PC-3 (cell line): ENCODE results near the gene GFM1. TPM values are rescaled to one million over a fixed set of nuclear protein-coding genes. Genes with fewer than 3 reads are reported as not detected.
A peak's percentile ranks its signal among the peaks of the same experiment; 100 is the strongest.

Experiments
- ATAC-seq: fragments of 200-7000 bp; cut with Tn5 transposase; 2 replicates; pipeline ENCODE4 v1.9.1; 2020; ENCODE audit warnings: mild to moderate bottlenecking, moderate library complexity
- BruUV-seq: library from RNA; stranded (reverse); fragments of 400-500 nt; replicated peaks from 2 replicates; lab custom pipeline; 2021; lab: Mats Ljungman, UMichigan
- CTCF ChIA-PET: fragments of 300-600 bp; sonication (Branson Sonifier 250); formaldehyde crosslinking; loops from one replicate; lab custom pipeline; 2022; ENCODE audit warnings: antibody characterized with exemption; lab: Charles Lee
- POLR2A ChIA-PET: fragments of 300-600 bp; sonication (Branson Sonifier 250); formaldehyde crosslinking; loops from one replicate; lab custom pipeline; 2022; ENCODE audit warnings: antibody characterized with exemption; ENCODE audit not compliant: unreplicated experiment; lab: Charles Lee
- DNase-seq: peaks from one replicate; pipeline ENCODE4 v3.0.0-alpha.2; 2015
- H2AFZ ChIP-seq: fragments of 300-600 bp; sonication (generic); 2 replicates; pipeline ENCODE4 v1.6.0; 2016; ENCODE audit warnings: antibody characterized with exemption, low read length
- H3F3A ChIP-seq: fragments of 300-600 bp; sonication (generic); one replicate; pipeline ENCODE4 v1.6.0; 2017; ENCODE audit warnings: antibody characterized with exemption, low read length, control low read depth, mild to moderate bottlenecking; ENCODE audit not compliant: unreplicated experiment
- H3K27ac ChIP-seq: fragments of 300-600 bp; sonication (generic); 2 replicates; pipeline ENCODE4 v1.5.1; 2016; ENCODE audit warnings: mild to moderate bottlenecking, low read length
- H3K27me3 ChIP-seq: fragments of 300-600 bp; sonication (generic); 2 replicates; pipeline ENCODE4 v1.6.1; 2016; ENCODE audit warnings: low read length, mixed read lengths
- H3K36me3 ChIP-seq: fragments of 300-600 bp; sonication (generic); 2 replicates; pipeline ENCODE4 v1.6.1; 2016; ENCODE audit warnings: low read depth, mixed run types, low read length, mixed read lengths
- H3K4me1 ChIP-seq: fragments of 300-600 bp; sonication (generic); 2 replicates; pipeline ENCODE4 v1.5.1; 2016; ENCODE audit warnings: low read length; ENCODE audit not compliant: insufficient read depth
- H3K4me2 ChIP-seq: fragments of 300-600 bp; sonication (generic); 2 replicates; pipeline ENCODE4 v1.6.0; 2016; ENCODE audit warnings: low read length
- H3K4me3 ChIP-seq: fragments of 300-600 bp; sonication (generic); 2 replicates; pipeline ENCODE4 v1.5.1; 2016; ENCODE audit warnings: mild to moderate bottlenecking, low read length, mixed read lengths
- H3K79me2 ChIP-seq: fragments of 300-600 bp; sonication (generic); 2 replicates; pipeline ENCODE4 v1.6.1; 2017; ENCODE audit warnings: low read length, mixed read lengths
- H3K9ac ChIP-seq: fragments of 300-600 bp; sonication (generic); 2 replicates; pipeline ENCODE4 v1.6.0; 2016; ENCODE audit warnings: mild to moderate bottlenecking, low read length
- H3K9me2 ChIP-seq: fragments of 300-600 bp; sonication (generic); replicated peaks from 2 replicates; pipeline ENCODE4 v1.6.1; 2016; ENCODE audit warnings: mixed run types, low read length, mixed read lengths
- H3K9me3 ChIP-seq: fragments of 300-600 bp; sonication (generic); 2 replicates; pipeline ENCODE4 v1.6.1; 2016; ENCODE audit warnings: low read length, mixed read lengths
- H4K20me1 ChIP-seq: fragments of 300-600 bp; sonication (generic); 2 replicates; pipeline ENCODE4 v1.6.1; 2016; ENCODE audit warnings: low read length, mixed read lengths
- CTCF ChIP-seq: fragments of 300-600 bp; sonication (generic); conservative IDR thresholded peaks from 2 replicates; pipeline ENCODE4 v1.5.1; 2017; ENCODE audit warnings: antibody characterized with exemption, low read depth, mild to moderate bottlenecking, low read length
- EZH2 ChIP-seq: fragments of 300-600 bp; sonication (generic); IDR thresholded peaks from one replicate; pipeline ENCODE4 v1.6.1; 2017; ENCODE audit warnings: antibody characterized with exemption, mild to moderate bottlenecking, low read length; ENCODE audit not compliant: unreplicated experiment
- EZH2phosphoT487 ChIP-seq: fragments of 300-600 bp; sonication (generic); IDR thresholded peaks from 2 replicates; pipeline ENCODE4 v1.6.1; 2018; ENCODE audit warnings: mild to moderate bottlenecking, antibody characterized with exemption, low read length, borderline replicate concordance
- intact Hi-C: fragments of 100-400 bp; cut with micrococcal nuclease; formaldehyde crosslinking; loops from 2 replicates; pipeline ENCODE4 v1.9.0; 2023
- total RNA-seq: library from RNA; depleted of rRNA; stranded (reverse); fragments of >200 nt; gene quantifications from 2 replicates; pipeline ENCODE4 v1.2.3, GENCODE V29; 2014

GFM1 gene
- total RNA-seq, 1 experiment from 2014 or later: 37.5 TPM

- Histone ChIP-seq H3K4me1 (0 out of 2 replicates have a peak, but pooled peaks cover 2% of the 10 kb centered on the region), H3K9me2 (no peaks in the 10 kb centered on the region), H3K27ac (no peak overlapping the region), H4K20me1 (no peaks in the 10 kb centered on the region), H3K27me3 (no peaks in the 10 kb centered on the region), H3K9me3 (no peaks in the 10 kb centered on the region), H3K36me3 (peaks cover 53% of the 10 kb centered on the region), H3F3A (peaks cover 6% of the 10 kb centered on the region), H3K4me3 (no peak overlapping the region), H3K79me2 (no peaks in the 10 kb centered on the region; the same call in 1 of the 2 replicates), H3K9ac (no peak overlapping the region), H2AFZ (no peak overlapping the region), H3K4me2 (no peak overlapping the region)
- BruUV-seq: no TSS peak
- TF ChIP-seq EZH2 (no peak), CTCF (no peak), EZH2phosphoT487 (no peak)
- CTCF ChIA-PET: interaction anchor here (2.0 kb wide), 1 partner anchor 67 kb away, joined by 13 read pairs; no protein-coding TSS in a partner anchor
- DNase-seq (no peak), ATAC-seq (no peak)
- intact Hi-C loops: no loop called here
- POLR2A ChIA-PET: no interaction called here
Observed at GRCh38 chr3:158660711-158661110, 16.4 kb downstream of the GFM1 start.

- DNase-seq (no peak), ATAC-seq (no peak)
- H3K9ac ChIP-seq: no peak overlapping the region
- peaks cover 12% of the 10 kb centered on the region for H3K79me2 ChIP-seq
- TF ChIP-seq EZH2phosphoT487: no peak
- TF ChIP-seq CTCF: no peak
- no peak for TF ChIP-seq EZH2
- CTCF ChIA-PET: no interaction called here
- H3K9me3 ChIP-seq: no peaks in the 10 kb centered on the region
- H3K4me2 ChIP-seq: no peak overlapping the region
- BruUV-seq: no TSS peak
- no peak overlapping the region for H2AFZ ChIP-seq
- H3F3A ChIP-seq: peaks cover 6% of the 10 kb centered on the region
- 0 out of 2 replicates have a peak, but pooled peaks cover 7% of the 10 kb centered on the region for H3K4me1 ChIP-seq
- H3K4me3 ChIP-seq: no peak overlapping the region
- peaks cover 70% of the 10 kb centered on the region for H3K36me3 ChIP-seq
- H3K27ac ChIP-seq: peak overlapping the region; percentile 14; the same call in 1 of the 2 replicates
- no peaks in the 10 kb centered on the region for H4K20me1 ChIP-seq
- POLR2A ChIA-PET: no interaction called here
- no peaks in the 10 kb centered on the region for H3K9me2 ChIP-seq
- intact Hi-C loops: no loop called here
- H3K27me3 ChIP-seq: no peaks in the 10 kb centered on the region
Observed at GRCh38 chr3:158663246-158663645, 18.9 kb downstream of the GFM1 start.

- no peaks in the 10 kb centered on the region for H3K27me3 ChIP-seq
- no TSS peak for BruUV-seq
- no peak overlapping the region for H3K4me2 ChIP-seq
- H3K36me3 ChIP-seq: peaks cover 73% of the 10 kb centered on the region
- H2AFZ ChIP-seq: no peak overlapping the region
- H3K9ac ChIP-seq: no peak overlapping the region
- ATAC-seq (no peak), DNase-seq (no peak)
- TF ChIP-seq CTCF (no peak), EZH2 (no peak), EZH2phosphoT487 (no peak)
- H3K4me1 ChIP-seq: 0 out of 2 replicates have a peak, but pooled peaks cover 7% of the 10 kb centered on the region
- ChIA-PET CTCF (no interaction called here), POLR2A (no interaction called here)
- intact Hi-C loops: no loop called here
- no peaks in the 10 kb centered on the region for H3K9me3 ChIP-seq
- H3K79me2 ChIP-seq: peaks cover 18% of the 10 kb centered on the region
- H3K27ac ChIP-seq: peak overlapping the region; percentile 14; the same call in 1 of the 2 replicates
- H3F3A ChIP-seq: peaks cover 6% of the 10 kb centered on the region
- H3K9me2 ChIP-seq: no peaks in the 10 kb centered on the region
- no peaks in the 10 kb centered on the region for H4K20me1 ChIP-seq
- H3K4me3 ChIP-seq: no peak overlapping the region
Observed at GRCh38 chr3:158663832-158664231, 19.5 kb downstream of the GFM1 start.
